GM12892 (cell line): Measurements from ENCODE around the gene SHB.

Source experiments
- POLR2A ChIP-seq: IDR thresholded peaks from 2 replicates; pipeline ENCODE4 v1.6.1; 2011; ENCODE audit warnings: low read depth, low read length, control low read depth
- POLR2AphosphoS5 ChIP-seq: IDR thresholded peaks from 2 replicates; pipeline ENCODE4 v1.6.1; 2011; ENCODE audit warnings: low read depth, low read length, control low read depth
- TAF1 ChIP-seq: IDR thresholded peaks from 2 replicates; pipeline ENCODE4 v1.6.1; 2011; ENCODE audit warnings: low read depth, mild to moderate bottlenecking, control low read depth, low read length, borderline replicate concordance

- TF ChIP-seq POLR2A (no peak), POLR2AphosphoS5 (no peak), TAF1 (no peak)
Observed at GRCh38 chr9:37974506-37975173, 94.4 kb downstream of the SHB start.
